EL (cell line): Measurements from ENCODE around the gene CAV1.

Experiments used
- DNase-seq: peaks from one replicate; pipeline ENCODE4 v3.0.0-alpha.2; 2016

CAV1 gene

GRCh38 chr7:116560021-116560970, 35.5 kb downstream of the CAV1 start:
- no peak for DNase-seq

DNA sequence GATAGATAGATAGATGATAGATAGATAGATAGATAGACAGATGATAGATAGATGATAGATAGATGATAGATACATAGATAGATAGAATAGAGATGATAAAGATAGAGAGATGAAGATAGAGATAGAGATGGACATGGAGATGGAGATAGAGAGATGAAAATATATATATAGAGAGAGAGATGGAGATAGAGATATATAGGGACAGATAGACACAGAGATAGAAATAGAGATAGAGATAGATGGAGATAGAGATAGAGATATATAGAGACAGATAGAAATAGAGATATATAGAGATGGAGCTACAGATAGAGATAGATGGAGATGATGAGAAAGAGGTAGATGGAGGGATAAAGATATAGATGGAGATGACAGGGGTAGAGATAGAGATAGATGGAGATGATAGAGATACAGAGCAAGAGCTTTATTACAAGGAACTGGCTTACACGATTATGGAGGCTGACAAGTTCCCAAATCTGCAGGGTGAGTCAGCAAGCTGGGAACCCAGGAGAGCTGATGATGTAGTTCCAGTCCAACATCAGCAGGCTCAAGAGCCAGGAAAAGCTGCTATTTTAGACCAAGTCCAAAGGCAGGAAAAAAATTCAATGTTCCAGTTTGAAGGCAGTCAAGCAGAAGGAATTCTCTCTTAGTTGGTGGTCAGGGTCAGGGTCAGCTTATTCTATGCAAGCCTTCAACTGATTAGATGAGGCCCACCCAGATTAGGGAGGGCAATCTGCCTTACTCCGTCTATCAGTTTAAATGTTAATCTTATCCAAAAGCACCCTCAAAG, 37.1 kb downstream of the CAV1 start:
- peak; percentile 45 for DNase-seq

- DNase-seq, result no peak
Measured at GRCh38 chr7:116562529-116563121, 37.8 kb downstream of the CAV1 start.

DNA sequence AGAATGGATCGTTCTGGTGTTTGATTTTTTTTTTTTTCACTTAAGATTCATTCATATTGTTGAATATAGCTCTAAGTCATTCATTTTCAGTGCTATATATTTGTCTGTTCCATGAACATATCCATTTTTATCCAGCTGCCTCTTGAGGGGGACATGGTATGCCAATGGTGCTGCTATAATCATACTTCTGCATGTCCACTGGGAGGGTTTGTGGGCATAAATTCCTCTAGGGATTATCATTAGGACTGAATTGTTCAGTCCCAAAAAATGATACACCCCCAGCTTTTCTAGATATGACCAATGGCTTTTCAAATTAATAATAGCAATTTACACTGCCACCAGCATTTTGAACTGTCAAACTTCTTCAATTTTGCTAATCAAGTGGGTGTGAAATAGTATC, 41.1 kb downstream of the CAV1 start:
- no peak for DNase-seq

DNA sequence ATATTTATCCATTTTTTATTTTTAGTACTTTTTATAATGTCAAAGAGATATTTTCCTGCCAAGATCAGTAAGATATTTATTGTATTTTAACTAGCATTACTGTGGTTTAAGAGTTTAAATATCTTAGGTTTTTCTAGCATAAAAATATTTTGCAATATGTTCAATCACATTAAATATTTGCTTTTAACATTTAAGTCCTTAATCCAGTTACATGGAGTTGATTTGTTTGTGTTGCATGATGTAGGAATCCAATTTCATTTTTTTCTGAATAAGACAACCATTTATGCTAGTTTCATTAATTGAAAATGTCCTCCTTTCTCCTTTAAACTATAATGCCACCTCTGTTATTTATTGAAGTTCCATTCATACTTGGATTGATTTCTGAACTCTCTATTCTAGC, 41.8 kb downstream of the CAV1 start:
- no peak for DNase-seq

DNA sequence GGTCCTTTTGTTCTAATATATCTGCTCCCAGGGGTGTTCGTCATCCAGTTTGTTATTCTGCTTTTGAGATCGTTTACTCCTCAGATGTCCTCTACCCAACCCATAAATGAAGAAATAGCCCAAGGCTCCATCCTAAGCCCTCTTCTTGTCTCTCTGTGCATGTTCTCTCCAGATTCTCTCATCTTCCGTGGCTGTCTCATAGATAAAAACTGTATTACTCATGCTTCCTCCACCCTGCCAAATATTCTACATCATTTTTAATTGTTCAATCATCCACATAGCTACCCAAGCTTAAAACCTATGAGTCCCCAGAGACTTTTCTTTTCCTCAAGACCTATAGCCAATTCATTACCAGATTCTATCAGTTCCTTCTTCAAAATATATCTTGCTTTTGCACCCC, 44.9 kb downstream of the CAV1 start:
- peak; percentile 98 for DNase-seq

- peak; percentile 56 for DNase-seq
Measured at GRCh38 chr7:116570306-116570705, 45.5 kb downstream of the CAV1 start.

DNA sequence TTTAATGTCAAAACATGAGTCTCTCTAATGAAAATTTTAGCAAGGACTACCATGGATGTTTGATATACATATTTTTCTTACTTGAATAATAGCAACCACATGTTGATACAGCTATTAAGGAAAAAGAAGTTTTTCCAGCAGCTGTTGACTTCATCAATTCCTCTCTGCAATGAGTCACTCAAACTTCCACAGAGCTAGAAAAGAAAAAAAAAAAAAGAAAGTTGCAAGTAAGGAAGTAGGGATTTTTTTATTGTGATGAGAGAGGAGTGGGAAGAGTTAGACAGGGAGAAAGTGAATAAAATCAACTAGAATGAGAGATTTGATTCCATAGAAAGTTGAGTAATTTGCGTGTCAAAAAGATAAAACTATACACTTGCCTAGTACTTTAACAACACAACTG, 46.2 kb downstream of the CAV1 start:
- peak; percentile 84 for DNase-seq

DNA sequence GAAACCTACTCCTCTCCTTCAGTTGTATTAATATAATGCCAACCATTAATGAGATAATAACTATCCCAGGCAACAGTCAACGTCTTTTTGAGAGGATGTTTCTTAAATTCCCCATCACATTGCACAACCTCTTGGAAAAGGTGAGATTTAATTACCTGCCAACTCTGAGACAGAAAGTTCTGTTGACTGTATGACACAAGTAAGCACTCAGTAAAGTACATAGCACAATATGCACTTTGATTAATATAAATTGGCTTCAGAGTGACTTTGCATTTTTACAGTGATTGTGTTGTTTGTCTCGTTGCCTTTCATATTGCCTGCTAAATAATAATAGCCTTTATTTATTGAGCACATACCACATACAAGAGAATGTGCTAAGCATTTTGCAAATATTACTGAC, 46.7 kb downstream of the CAV1 start:
- no peak for DNase-seq

DNA sequence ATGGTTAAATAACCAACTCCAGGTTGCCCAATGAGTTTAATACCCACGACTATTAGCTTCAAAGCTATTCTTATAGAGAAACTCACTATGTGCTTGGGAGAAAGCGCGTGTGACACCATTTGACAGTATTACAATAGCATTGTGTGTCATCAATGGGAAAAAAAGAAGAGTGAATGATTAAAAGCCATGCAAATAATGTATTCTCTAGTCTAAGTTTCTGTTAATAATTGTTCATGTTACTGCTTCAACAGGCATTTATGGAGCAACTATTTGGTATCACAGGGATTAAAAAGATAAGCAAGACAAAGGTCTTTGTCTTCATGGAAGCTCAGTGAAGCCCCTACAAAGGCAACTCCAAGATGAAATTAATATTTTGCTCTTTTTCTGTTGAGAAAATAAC, 47.2 kb downstream of the CAV1 start:
- no peak for DNase-seq

DNA sequence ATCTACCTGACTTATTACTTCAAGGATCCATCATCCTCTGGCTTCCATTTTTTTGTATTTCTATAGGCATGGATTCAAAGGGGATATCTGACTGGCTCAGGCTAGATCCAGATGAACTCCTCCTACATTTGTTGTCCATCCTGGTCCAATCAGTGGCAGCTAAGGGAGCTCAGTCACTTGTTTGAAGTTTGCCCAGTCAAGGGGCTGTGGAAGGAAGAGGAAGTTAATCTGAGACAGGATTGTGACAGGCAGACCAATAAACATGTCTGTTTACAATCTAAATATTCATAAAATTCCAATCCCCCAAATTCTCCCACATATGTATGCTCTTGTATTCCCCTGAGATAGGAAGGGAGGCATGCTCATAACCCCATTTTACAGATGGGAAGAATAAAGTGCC, 48.7 kb downstream of the CAV1 start:
- no peak for DNase-seq

DNA sequence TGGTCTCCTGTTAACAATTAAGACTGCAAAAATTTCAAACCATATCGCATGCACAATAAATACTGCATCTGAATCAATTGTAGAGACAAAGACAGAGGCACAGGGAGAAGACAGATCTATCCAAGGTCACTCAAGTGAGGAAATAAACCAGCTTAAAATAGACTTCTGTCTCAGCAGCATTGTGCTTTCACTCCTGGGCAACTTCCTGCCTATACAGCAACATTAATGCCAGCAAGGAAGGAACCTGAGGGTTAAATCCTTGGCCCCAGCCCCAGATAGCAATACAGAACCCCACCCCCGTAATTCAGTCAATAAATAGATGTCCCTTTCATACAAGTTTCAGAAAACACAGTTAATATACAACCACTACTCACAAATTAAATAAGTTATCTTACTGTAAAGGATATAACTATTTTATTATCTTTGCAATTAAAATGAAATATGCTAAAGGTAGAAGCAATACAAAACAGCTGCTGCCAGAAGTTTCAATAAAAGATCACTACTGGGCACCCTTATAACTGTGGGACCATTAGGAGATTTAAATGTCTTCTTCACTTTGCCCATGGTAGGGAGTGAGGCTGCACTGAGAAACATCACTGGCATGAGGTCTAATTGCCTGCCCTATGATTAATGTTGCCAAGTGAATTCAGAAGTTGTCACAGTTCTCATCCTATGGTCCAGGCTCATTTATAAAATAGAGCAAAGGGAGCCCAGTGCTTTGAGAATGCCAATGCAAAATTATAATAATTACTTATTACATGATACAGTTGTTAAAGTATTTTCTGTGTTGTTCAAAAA, 49.4 kb downstream of the CAV1 start:
- no peak for DNase-seq

DNA sequence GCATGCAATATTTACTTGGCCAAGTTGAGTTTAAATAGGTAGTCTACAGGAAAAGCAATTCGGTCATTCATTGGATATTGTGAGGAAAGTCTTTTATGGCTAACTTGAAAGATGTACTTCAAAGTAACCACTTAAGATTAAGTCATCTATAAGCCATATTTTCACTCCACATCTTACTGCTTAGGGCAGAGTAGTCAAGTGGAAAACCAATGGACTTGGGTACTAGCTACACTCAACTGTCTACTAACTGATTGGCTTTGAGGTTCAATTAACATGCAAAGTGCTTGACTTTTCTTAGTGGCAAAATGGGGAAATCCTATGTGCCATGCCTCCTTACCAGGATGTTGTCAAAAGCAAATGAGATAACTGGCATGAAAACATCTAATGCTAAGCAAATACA, 51.0 kb downstream of the CAV1 start:
- no peak for DNase-seq

- DNase-seq, result peak; percentile 98
Measured at GRCh38 chr7:116576350-116577319, 51.8 kb downstream of the CAV1 start.

DNA sequence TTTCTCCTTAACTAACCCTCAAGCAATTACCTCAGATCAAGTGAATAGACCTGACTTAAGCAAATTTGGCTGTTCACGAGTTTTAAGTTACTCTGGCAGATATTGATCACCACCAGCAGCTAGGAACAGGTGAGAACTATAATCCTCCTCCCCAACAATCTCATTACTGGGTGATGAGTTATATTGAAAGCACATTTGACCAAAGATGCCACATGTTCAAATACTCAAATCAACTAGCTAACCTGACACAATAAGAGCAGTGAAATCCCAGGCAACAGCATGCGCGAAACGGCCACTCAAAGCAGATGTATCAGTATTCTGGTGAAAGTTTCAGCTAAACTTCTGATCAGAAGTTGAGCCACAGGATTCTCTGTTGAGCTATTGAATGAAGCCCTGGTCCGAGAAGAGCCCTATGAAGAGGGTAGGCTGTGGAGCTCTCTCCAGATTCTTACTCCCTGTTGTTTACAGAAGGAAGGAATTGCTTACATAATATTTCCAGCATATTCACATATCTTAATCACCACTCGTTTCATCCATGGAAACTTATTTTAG, 52.6 kb downstream of the CAV1 start:
- DNase-seq, result no peak

DNA sequence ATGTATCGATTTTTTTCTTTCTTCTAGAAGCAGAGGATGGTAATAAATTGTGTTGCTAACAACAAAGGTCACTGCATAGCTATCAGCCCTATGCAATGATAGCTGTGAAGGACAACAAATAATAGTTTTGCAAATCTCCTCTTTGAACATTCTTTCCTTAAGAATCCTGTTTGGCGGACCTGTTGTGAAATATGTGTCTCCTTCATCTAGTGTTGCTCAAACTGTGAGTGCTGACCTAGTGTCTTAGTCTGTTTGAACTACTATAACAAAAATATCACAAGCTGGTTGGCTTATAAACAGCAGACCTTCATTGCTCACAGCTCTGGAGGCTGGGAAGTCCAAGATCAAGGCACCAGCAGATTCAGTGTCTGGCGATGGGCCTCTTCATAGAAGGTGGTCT, 53.7 kb downstream of the CAV1 start:
- DNase-seq, result no peak

- no peak for DNase-seq
Measured at GRCh38 chr7:116579322-116579721, 54.5 kb downstream of the CAV1 start.

DNA sequence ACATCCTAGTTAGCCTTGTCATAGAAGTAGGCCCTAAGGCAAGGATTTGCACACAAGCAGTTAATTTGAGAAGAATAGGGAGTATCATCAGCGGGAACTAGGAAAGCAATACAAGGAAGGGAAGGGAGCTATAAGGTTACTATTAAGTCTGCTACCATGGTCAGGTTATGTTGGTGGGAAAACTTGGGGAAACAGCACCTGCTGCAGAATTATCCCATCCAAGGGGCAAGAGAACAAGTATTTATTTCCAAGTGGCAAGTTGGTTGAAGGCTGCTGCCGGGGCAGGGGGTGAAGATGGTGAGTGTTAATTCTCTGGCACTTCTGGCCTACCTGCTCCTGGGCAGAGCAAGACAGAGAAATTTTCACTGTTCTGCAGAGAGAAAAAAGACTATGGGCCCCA, 55.0 kb downstream of the CAV1 start:
- no peak for DNase-seq

DNA sequence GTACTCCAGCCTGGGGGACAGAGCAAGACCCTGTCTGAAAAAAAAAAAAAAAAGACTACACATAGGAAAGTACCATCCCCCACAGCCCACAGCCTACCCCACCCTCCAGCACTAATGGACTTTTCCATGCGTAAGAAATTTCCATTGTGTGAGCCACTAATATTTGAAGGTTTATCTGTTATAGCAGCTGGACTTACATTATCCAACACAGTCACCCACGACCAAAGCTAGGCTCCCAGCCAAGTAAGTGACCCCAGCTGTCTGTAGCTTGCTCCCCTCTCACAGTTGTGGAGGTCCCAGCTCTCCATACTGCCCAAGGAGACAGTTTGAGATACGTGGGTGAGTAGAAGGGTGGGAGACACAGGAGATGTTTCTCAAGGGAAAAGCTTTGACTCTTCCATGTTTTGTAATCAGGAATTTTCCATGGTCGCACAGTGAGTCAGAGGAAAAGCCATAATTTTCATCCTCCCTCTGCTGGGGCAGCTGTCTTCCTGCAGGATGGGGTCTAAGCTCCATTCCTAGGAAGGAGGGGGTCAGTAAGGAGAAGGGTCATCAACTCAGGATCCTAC, 57.4 kb downstream of the CAV1 start:
- peak; percentile 77 for DNase-seq

- peak; percentile 95 for DNase-seq
Measured at GRCh38 chr7:116582806-116583444, 58.1 kb downstream of the CAV1 start.
